GM18873 (cell line): Measurements from ENCODE around the gene WFDC11.

Source experiments
- ATAC-seq: cut with Tn5 transposase; IDR thresholded peaks from one replicate; pipeline ENCODE4 v1.9.1; 2021; ENCODE audit warnings: mild to moderate bottlenecking, moderate library complexity, moderate number of reproducible peaks; ENCODE audit not compliant: unreplicated experiment, low FRiP score

The WFDC11 gene

DNA sequence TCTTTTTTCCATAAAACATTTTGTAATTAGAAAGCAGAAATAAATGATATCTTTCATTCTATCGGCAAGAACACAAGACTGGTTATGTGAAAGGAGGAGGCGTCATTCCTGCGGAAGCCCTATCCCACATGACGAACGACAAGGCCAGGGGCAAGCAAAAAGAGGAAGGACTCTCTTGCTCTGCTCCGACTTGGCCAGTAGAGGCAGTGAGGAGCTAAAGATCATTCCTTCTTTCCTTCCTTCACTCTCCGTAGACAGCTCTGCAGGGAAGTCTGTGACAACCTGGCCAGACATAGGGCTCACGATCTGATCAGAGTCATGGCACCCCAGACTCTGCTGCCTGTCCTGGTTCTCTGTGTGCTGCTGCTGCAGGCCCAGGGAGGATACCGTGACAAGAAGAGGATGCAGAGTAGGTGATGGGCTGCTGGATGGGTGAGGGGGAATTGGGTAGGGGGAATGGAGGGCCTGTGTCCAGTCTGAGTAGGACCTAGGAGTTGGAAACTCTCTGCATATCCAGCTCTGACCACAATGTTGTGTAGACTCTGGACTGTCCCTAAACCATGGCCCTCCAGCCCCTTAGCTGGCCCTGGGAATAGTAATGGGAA, 40.4 kb downstream of the WFDC11 start, which contains the start of gene WFDC10A:
WFDC10A (plus strand) TSS at position 244 of the 605 bp plus-strand sequence; CDS start at position 319, 75 bp downstream.
- no peak for ATAC-seq

DNA sequence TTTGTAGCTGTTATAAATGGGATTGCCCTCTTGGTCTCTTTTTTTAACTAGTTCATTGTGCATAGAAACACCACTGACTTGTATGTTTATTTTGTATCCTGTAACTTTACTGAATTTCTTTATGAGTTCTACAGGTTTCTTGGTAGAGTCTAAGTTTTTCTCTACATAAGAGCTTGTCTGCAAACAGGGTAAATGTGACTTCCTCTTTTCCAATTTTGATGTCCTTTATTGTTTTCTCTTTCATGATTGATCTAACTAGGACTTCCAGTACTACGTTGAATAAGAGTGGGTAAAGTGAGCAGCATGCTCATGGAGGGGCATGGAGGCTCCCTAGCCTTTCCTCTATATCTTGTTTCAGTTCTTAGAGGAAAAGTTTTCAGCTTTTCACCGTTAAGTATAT, 43.5 kb downstream of the WFDC11 start:
- no peak for ATAC-seq

DNA sequence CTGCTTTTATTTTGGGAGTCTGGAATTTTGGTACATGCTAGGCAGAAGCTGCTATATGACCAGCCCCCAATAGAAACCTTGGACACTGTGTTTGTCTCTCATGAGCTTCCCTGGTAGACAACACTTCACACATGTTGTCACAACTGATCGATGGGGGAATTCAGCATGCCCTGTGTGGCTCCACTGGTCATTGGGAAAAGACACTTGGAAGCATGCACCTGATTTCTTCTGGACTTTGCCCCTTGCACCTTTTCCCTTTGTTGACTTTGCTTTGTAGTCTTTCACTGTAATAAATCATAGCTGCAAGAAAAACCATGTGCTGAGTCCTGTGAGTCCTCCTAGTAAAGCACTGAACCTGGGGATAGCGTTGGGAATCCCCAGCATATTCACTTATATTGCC, 48.4 kb downstream of the WFDC11 start:
- no peak for ATAC-seq

DNA sequence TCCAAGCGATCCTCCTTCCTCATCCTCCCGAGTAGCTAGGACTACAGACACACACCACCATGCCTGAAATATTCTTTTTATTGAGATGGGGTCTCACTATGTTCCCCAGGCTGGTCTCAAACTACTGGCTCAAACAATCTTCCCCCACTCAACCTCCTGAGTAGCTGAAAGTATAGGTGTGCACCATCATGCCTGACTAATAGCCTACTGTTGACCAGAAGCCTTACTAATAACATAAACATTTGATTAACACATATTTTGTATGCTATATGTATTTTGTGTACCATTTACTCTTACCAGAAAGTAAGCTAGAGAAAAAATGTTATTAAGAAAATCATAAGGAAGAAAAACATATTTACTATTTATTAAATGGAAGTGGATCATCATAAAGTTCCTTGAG, 52.4 kb downstream of the WFDC11 start:
- ATAC-seq = no peak

DNA sequence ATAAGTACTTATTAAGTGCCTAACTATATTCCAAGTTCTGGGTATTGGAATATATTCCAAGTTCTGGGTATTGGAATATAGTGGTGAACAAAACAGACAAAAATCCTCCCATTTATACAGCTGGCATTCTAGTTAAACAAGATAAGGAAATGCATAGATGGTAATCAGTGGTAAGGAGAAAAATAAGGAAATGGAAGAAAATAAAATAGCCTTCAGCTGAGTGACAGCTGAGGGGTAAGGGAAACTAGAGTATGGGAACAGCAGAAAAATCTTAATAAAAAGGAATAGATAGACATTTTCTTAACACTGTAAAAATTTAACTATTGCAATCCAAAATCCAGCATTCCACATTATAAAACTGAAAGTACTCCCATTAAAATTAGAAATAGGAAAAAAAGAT, 57.7 kb downstream of the WFDC11 start:
- no peak for ATAC-seq

DNA sequence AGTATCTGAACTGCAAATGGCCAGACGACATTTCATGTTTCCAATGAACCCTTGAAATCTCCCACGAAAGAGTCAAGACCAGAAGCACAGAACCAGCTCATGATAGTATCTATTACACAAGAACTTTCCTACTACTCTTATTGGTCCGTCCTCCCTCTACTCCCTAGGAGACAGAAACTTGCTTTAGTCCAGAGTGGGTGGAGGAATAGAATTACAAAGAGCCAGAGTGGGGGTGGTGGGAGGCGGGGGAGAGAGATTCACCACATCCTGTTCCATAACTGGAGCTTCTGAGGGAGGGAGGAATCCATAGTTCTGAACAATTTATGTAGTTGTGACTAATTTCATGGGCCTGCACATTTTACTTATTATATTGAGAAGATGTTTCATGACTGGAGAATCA, 59.0 kb downstream of the WFDC11 start:
- no peak for ATAC-seq

DNA sequence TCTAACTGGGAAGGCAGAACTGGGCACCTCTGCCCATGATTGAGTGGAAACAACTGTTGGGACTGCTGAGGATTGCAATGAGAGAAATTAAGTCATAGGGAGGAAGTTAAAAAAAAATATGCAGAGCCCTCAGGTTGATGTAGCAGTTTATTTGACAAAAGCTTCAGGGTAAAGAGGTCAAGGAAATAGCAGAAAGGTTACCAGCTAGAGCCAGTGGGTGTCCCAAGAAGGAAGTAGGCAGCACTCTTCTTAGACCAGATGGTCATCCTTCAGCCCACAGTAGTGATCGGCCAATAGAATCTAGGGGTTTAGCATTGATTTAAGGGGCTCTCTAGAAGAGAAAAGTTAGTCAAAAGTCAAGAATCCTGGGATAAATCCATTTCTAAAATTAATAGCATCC, 62.2 kb downstream of the WFDC11 start:
- no peak for ATAC-seq
